ENCODE data around the gene C11orf87. TPM values are rescaled to one million over a fixed set of nuclear protein-coding genes. Genes with fewer than 3 reads are reported as not detected.

C11orf87 gene
- total and polyA plus RNA-seq, 2 experiments from 2014 or later: 0.13 TPM; not detected in 1

DNA sequence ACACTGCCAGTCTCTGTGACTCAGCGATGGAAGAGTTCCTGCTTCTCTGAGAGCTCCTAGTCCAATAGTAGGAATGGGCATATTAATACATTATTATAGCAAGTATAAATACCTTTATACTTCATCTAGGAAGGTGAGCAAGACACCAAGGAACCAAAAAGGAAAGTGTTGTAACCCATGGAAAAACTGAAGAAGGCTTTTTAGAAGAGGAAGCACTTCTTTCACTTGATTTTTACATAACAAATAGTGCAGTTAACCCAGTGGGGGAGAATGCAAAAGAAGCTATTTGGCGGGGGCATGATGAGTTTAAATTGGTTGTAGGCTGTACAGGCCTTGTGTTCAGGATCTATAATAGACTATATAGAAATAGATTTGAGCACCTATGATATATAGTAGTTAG lies 31.2 kb upstream of the C11orf87 start:
- no peaks in the 10 kb centered on the region for H4K20me1 ChIP-seq (ENCODE audit: insufficient read depth, poor library complexity, severe bottlenecking)
- 57% methylated on average over 2 of the region's 2 CpGs for WGBS (ENCODE audit: low lambda C conversion rate, missing lambda C conversion rate)
- no peaks in the 10 kb centered on the region for H3K9me3 ChIP-seq (ENCODE audit: low read depth)
- H3K9me2 ChIP-seq (replicated peaks; ENCODE audit: insufficient read depth): no peaks in the 10 kb centered on the region
- H3K36me3 ChIP-seq (replicated peaks; ENCODE audit: insufficient read depth, low read depth): no peaks in the 10 kb centered on the region
- no peak overlapping the region for H3K4me3 ChIP-seq
- DNase-seq (ENCODE audit: low spot score): no peak
- H2AFZ ChIP-seq: no peak overlapping the region
- no peak overlapping the region for H3K27ac ChIP-seq
- no peaks in the 10 kb centered on the region for H3K27me3 ChIP-seq
- TF ChIP-seq EZH2phosphoT487 (IDR thresholded peaks at IDR 0.05; ENCODE audit: low read depth, severe bottlenecking, unreplicated experiment) (no peak), EZH2 (IDR thresholded peaks at IDR 0.05; ENCODE audit: borderline replicate concordance) (no peak)
- TF ChIP-seq, protein P1, sequence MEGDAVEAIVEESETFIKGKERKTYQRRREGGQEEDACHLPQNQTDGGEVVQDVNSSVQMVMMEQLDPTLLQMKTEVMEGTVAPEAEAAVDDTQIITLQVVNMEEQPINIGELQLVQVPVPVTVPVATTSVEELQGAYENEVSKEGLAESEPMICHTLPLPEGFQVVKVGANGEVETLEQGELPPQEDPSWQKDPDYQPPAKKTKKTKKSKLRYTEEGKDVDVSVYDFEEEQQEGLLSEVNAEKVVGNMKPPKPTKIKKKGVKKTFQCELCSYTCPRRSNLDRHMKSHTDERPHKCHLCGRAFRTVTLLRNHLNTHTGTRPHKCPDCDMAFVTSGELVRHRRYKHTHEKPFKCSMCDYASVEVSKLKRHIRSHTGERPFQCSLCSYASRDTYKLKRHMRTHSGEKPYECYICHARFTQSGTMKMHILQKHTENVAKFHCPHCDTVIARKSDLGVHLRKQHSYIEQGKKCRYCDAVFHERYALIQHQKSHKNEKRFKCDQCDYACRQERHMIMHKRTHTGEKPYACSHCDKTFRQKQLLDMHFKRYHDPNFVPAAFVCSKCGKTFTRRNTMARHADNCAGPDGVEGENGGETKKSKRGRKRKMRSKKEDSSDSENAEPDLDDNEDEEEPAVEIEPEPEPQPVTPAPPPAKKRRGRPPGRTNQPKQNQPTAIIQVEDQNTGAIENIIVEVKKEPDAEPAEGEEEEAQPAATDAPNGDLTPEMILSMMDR (IDR thresholded peaks at IDR 0.05; ENCODE audit: poor library complexity): no peak
- no peaks in the 10 kb centered on the region for H3K4me1 ChIP-seq (ENCODE audit: insufficient read depth)
- H3K4me2 ChIP-seq: no peak overlapping the region
- no peaks in the 10 kb centered on the region for H3K79me2 ChIP-seq

DNA sequence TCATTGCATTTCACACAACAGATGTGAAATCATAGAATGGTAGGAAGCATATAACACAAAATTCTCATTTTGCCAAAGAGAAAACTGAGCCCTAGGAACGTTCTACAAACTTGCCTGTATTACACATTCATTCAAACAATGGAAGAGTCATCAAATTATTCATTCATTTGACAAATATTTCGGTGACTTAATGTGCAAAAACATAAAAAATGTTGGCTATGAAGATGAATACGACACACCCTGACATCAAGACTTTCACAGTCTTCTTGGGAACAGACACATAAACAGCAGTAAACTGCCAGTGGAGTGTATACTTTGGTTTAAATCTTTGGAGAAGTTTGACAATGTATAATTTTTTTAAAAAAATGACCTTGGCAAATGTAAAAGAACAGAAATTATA lies 20.4 kb upstream of the C11orf87 start:
- Histone ChIP-seq H3K27ac (no peak overlapping the region), H3K27me3 (no peaks in the 10 kb centered on the region), H3K9me2 (replicated peaks; ENCODE audit: insufficient read depth) (no peaks in the 10 kb centered on the region), H3K4me3 (no peak overlapping the region), H2AFZ (no peak overlapping the region), H3K79me2 (no peaks in the 10 kb centered on the region), H3K4me1 (ENCODE audit: insufficient read depth) (no peaks in the 10 kb centered on the region), H3K36me3 (replicated peaks; ENCODE audit: insufficient read depth, low read depth) (no peaks in the 10 kb centered on the region), H3K9me3 (ENCODE audit: low read depth) (no peaks in the 10 kb centered on the region), H3K4me2 (no peak overlapping the region), H4K20me1 (ENCODE audit: insufficient read depth, poor library complexity, severe bottlenecking) (no peaks in the 10 kb centered on the region)
- 78% methylated on average over 3 of the region's 3 CpGs for WGBS (ENCODE audit: low lambda C conversion rate, missing lambda C conversion rate)
- TF ChIP-seq EZH2phosphoT487 (IDR thresholded peaks at IDR 0.05; ENCODE audit: low read depth, severe bottlenecking, unreplicated experiment): no peak
- no peak for DNase-seq (ENCODE audit: low spot score)

DNA sequence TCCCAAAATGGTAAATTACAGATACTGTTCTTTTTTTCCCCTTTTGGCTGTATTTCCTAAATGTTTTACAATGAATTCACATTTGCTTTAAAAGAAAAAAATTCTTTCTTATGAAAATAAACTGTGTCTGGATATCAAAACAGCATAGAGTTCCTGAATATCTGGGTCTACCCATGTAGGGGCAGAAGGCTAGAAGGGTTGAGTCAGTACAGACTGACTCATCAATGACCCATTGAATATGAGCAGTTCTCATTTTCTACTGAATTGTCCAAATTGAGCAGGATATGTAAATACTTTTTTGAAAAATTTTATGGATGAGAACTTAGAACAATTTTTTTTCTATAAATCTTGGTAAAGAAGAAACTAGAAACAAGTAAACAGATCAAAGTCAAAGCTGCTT lies 16.3 kb upstream of the C11orf87 start:
- H3K27me3 ChIP-seq: no peaks in the 10 kb centered on the region
- H3K36me3 ChIP-seq (replicated peaks; ENCODE audit: insufficient read depth, low read depth): no peaks in the 10 kb centered on the region
- no peaks in the 10 kb centered on the region for H3K4me1 ChIP-seq (ENCODE audit: insufficient read depth)
- H2AFZ ChIP-seq: no peak overlapping the region
- H3K27ac ChIP-seq: no peak overlapping the region
- H3K79me2 ChIP-seq: no peaks in the 10 kb centered on the region
- TF ChIP-seq EZH2phosphoT487 (IDR thresholded peaks at IDR 0.05; ENCODE audit: low read depth, severe bottlenecking, unreplicated experiment): no peak
- TF ChIP-seq, protein P1 (IDR thresholded peaks at IDR 0.05; ENCODE audit: poor library complexity): no peak
- no peak for TF ChIP-seq EZH2 (IDR thresholded peaks at IDR 0.05; ENCODE audit: borderline replicate concordance)
- no peak overlapping the region for H3K4me2 ChIP-seq
- no peak overlapping the region for H3K4me3 ChIP-seq
- H3K9me3 ChIP-seq (ENCODE audit: low read depth): no peaks in the 10 kb centered on the region
- H4K20me1 ChIP-seq (ENCODE audit: insufficient read depth, poor library complexity, severe bottlenecking): no peaks in the 10 kb centered on the region
- H3K9me2 ChIP-seq (replicated peaks; ENCODE audit: insufficient read depth): no peaks in the 10 kb centered on the region
- DNase-seq (ENCODE audit: low spot score): no peak

DNA sequence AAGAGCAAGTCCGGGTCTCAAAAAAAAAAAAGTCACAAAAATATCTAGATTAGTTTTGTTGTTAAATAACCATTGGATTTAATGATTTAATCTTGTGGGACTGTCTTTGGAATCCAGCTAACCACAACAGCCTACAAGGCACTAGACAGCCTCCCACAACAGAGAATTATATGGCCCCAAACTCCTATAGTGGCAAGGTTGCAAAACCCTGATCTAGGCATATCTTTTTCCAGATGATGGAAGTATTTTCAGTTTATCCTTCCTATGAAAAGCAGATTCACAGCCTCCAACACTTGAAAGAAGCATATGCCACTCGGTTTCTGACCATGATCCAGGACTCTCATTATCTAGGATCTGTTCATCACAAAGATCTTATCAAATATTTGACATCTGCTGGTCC lies 5.4 kb upstream of the C11orf87 start:
- peaks cover 22% of the 10 kb centered on the region for H3K27me3 ChIP-seq
- no peaks in the 10 kb centered on the region for H3K9me2 ChIP-seq (replicated peaks; ENCODE audit: insufficient read depth)
- no peak for TF ChIP-seq EZH2 (IDR thresholded peaks at IDR 0.05; ENCODE audit: borderline replicate concordance)
- TF ChIP-seq EZH2phosphoT487 (IDR thresholded peaks at IDR 0.05; ENCODE audit: low read depth, severe bottlenecking, unreplicated experiment): no peak
- TF ChIP-seq, protein P1 (IDR thresholded peaks at IDR 0.05; ENCODE audit: poor library complexity): no peak
- no peak overlapping the region for H3K4me3 ChIP-seq
- no peak overlapping the region for H3K27ac ChIP-seq
- H2AFZ ChIP-seq: no peak overlapping the region
- H3K4me2 ChIP-seq: no peak overlapping the region
- H3K36me3 ChIP-seq (replicated peaks; ENCODE audit: insufficient read depth, low read depth): no peaks in the 10 kb centered on the region
- no peaks in the 10 kb centered on the region for H3K4me1 ChIP-seq (ENCODE audit: insufficient read depth)
- H3K9me3 ChIP-seq (ENCODE audit: low read depth): no peaks in the 10 kb centered on the region
- WGBS (ENCODE audit: low lambda C conversion rate, missing lambda C conversion rate): 69% methylated on average over 2 of the region's 2 CpGs
- H4K20me1 ChIP-seq (ENCODE audit: insufficient read depth, poor library complexity, severe bottlenecking): no peaks in the 10 kb centered on the region
- DNase-seq (ENCODE audit: low spot score): no peak
- no peaks in the 10 kb centered on the region for H3K79me2 ChIP-seq

Data from hepatocyte (in vitro differentiated cells).